Parathyroid adenoma (tissue), 2 donors: ENCODE data around the gene KCND1.

Source experiments
- H2AFZ ChIP-seq: fragments of 300-600 bp; sonication (generic); one replicate; pipeline ENCODE4 v1.7.0; 2017; ENCODE audit warnings: antibody characterized with exemption, mild to moderate bottlenecking
- H3K27ac ChIP-seq: fragments of 300-600 bp; sonication (generic); one replicate; pipeline ENCODE4 v1.7.0; 2017
- H3K27me3 ChIP-seq: fragments of 300-600 bp; sonication (generic); one replicate; pipeline ENCODE4 v1.7.0; 2017; ENCODE audit warnings: low read length; ENCODE audit not compliant: control insufficient read depth, insufficient read depth
- H3K36me3 ChIP-seq: fragments of 300-600 bp; sonication (generic); one replicate; pipeline ENCODE4 v1.7.0; 2017; ENCODE audit warnings: low read length; ENCODE audit not compliant: control insufficient read depth, insufficient read depth
- H3K4me1 ChIP-seq: fragments of 300-600 bp; sonication (generic); one replicate; pipeline ENCODE4 v1.7.0; 2017; ENCODE audit warnings: control low read depth
- H3K4me2 ChIP-seq: fragments of 300-600 bp; sonication (generic); one replicate; pipeline ENCODE4 v1.7.0; 2017; ENCODE audit warnings: low read length
- H3K4me3 ChIP-seq: fragments of 300-600 bp; sonication (generic); one replicate; pipeline ENCODE4 v1.7.0; 2017; ENCODE audit warnings: low read depth, low read length
- H3K79me2 ChIP-seq: fragments of 300-600 bp; sonication (generic); one replicate; pipeline ENCODE4 v1.7.0; 2017; ENCODE audit warnings: control low read depth
- H3K9ac ChIP-seq: fragments of 300-600 bp; sonication (generic); one replicate; pipeline ENCODE4 v1.7.0; 2017; ENCODE audit warnings: mild to moderate bottlenecking
- H3K9me3 ChIP-seq: fragments of 300-600 bp; sonication (generic); one replicate; pipeline ENCODE4 v1.7.0; 2017; ENCODE audit warnings: low read length; ENCODE audit not compliant: control insufficient read depth
- CTCF ChIP-seq: fragments of 300-600 bp; sonication (generic); IDR thresholded peaks from one replicate; pipeline ENCODE4 v1.7.0; 2017; ENCODE audit warnings: antibody characterized with exemption, mild to moderate bottlenecking
- donor health status: primary hyperparathyroidism.

The KCND1 gene

GRCh38 chrX:48923771-48924170, 47.9 kb downstream of the KCND1 start:
- no peak overlapping the region for H3K4me2 ChIP-seq
- no peaks in the 10 kb centered on the region for H3K27me3 ChIP-seq
- no peaks in the 10 kb centered on the region for H3K79me2 ChIP-seq
- H3K36me3 ChIP-seq = no peaks in the 10 kb centered on the region
- peaks cover 3% of the 10 kb centered on the region for H3K4me1 ChIP-seq
- no peak overlapping the region for H3K27ac ChIP-seq
- H3K9ac ChIP-seq = no peak overlapping the region
- no peak overlapping the region for H3K4me3 ChIP-seq
- no peak for TF ChIP-seq CTCF
- no peaks in the 10 kb centered on the region for H3K9me3 ChIP-seq
- H2AFZ ChIP-seq = no peak overlapping the region

GRCh38 chrX:48920718-48921104, 50.9 kb downstream of the KCND1 start:
- Histone ChIP-seq H3K9ac (no peak overlapping the region), H3K9me3 (no peaks in the 10 kb centered on the region), H3K4me1 (peaks cover 6% of the 10 kb centered on the region), H2AFZ (no peak overlapping the region), H3K27me3 (no peaks in the 10 kb centered on the region), H3K79me2 (no peaks in the 10 kb centered on the region), H3K36me3 (no peaks in the 10 kb centered on the region), H3K4me2 (no peak overlapping the region), H3K4me3 (no peak overlapping the region), H3K27ac (no peak overlapping the region)
- TF ChIP-seq CTCF = no peak

GRCh38 chrX:48919947-48920717, 51.5 kb downstream of the KCND1 start:
- H2AFZ ChIP-seq = no peak overlapping the region
- H3K4me3 ChIP-seq = no peak overlapping the region
- no peaks in the 10 kb centered on the region for H3K36me3 ChIP-seq
- no peaks in the 10 kb centered on the region for H3K9me3 ChIP-seq
- H3K27me3 ChIP-seq = no peaks in the 10 kb centered on the region
- no peak overlapping the region for H3K9ac ChIP-seq
- peaks cover 6% of the 10 kb centered on the region for H3K4me1 ChIP-seq
- peak overlapping the region; percentile 84 for H3K27ac ChIP-seq
- no peak overlapping the region for H3K4me2 ChIP-seq
- H3K79me2 ChIP-seq = no peaks in the 10 kb centered on the region
- no peak for TF ChIP-seq CTCF

GRCh38 chrX:48919360-48919841, 52.2 kb downstream of the KCND1 start:
- peak overlapping the region; percentile 84 for H3K27ac ChIP-seq
- H3K9me3 ChIP-seq = no peaks in the 10 kb centered on the region
- H3K4me3 ChIP-seq = peak overlapping the region; percentile 68
- H3K27me3 ChIP-seq = no peaks in the 10 kb centered on the region
- no peaks in the 10 kb centered on the region for H3K36me3 ChIP-seq
- TF ChIP-seq CTCF = no peak
- peak overlapping the region; percentile 68 for H3K4me2 ChIP-seq
- peak overlapping the region; percentile 79 for H2AFZ ChIP-seq
- H3K9ac ChIP-seq = no peak overlapping the region
- H3K79me2 ChIP-seq = no peaks in the 10 kb centered on the region
- H3K4me1 ChIP-seq = peaks cover 6% of the 10 kb centered on the region
